ENCODE data around the gene IRX5.

The IRX5 gene

GRCh38 chr16:54930005-54930868, at the start of gene IRX5:
TSS of gene IRX5 (plus strand) at chr16:54930865. CDS start at chr16:54931199, 334 bp downstream.
- peak; percentile 71 for DNase-seq

- DNase-seq, result no peak
Measured at GRCh38 chr16:54882556-54882955, 48.1 kb upstream of the IRX5 start.

GRCh38 chr16:54883358-54883757, 47.3 kb upstream of the IRX5 start:
- no peak for DNase-seq

- no peak for DNase-seq
Measured at GRCh38 chr16:54886078-54886477, 44.6 kb upstream of the IRX5 start.

GRCh38 chr16:54890381-54890780, 40.3 kb upstream of the IRX5 start:
- DNase-seq, result no peak

- DNase-seq, result no peak
Measured at GRCh38 chr16:54891346-54891745, 39.3 kb upstream of the IRX5 start.

GRCh38 chr16:54892981-54893380, 37.7 kb upstream of the IRX5 start:
- DNase-seq, result no peak

- DNase-seq, result no peak
Measured at GRCh38 chr16:54897930-54898329, 32.7 kb upstream of the IRX5 start.

GRCh38 chr16:54901606-54902005, 29.1 kb upstream of the IRX5 start:
- DNase-seq, result no peak

GRCh38 chr16:54903047-54903446, 27.6 kb upstream of the IRX5 start:
- no peak for DNase-seq

- no peak for DNase-seq
Measured at GRCh38 chr16:54911079-54911478, 19.6 kb upstream of the IRX5 start.

- DNase-seq, result no peak
Measured at GRCh38 chr16:54912720-54913119, 17.9 kb upstream of the IRX5 start.

- no peak for DNase-seq
Measured at GRCh38 chr16:54921206-54921824, 9.3 kb upstream of the IRX5 start.

GRCh38 chr16:54923055-54923473, 7.6 kb upstream of the IRX5 start:
- no peak for DNase-seq

GRCh38 chr16:54923988-54924387, 6.7 kb upstream of the IRX5 start:
- DNase-seq, result no peak

GRCh38 chr16:54926166-54926838, 4.4 kb upstream of the IRX5 start:
- no peak for DNase-seq

GRCh38 chr16:54927125-54928015, 3.3 kb upstream of the IRX5 start:
- DNase-seq, result no peak

GRCh38 chr16:54928016-54928356, 2.7 kb upstream of the IRX5 start:
- peak; percentile 42 for DNase-seq

- DNase-seq, result peak; percentile 57
Measured at GRCh38 chr16:54928411-54929089, 2.1 kb upstream of the IRX5 start.

- DNase-seq, result peak; percentile 99
Measured at GRCh38 chr16:54929090-54930004, 1.3 kb upstream of the IRX5 start.

- DNase-seq, result no peak
Measured at GRCh38 chr16:54930869-54931119, 129 bp downstream of the IRX5 start.

All from hematopoietic multipotent progenitor cell treated with erythropoietin and hydrocortisone succinate and interleukin-3 and kit ligand, for 6 days (in vitro differentiated cells).